ENCODE measurements around the gene MYOM1. TPM values are rescaled to one million over a fixed set of nuclear protein-coding genes. Genes with fewer than 3 reads are reported as not detected.

MYOM1 gene
- total and polyA plus RNA-seq, 7 donors: 3.3 to 37.7 (median 17.3) TPM

DNA sequence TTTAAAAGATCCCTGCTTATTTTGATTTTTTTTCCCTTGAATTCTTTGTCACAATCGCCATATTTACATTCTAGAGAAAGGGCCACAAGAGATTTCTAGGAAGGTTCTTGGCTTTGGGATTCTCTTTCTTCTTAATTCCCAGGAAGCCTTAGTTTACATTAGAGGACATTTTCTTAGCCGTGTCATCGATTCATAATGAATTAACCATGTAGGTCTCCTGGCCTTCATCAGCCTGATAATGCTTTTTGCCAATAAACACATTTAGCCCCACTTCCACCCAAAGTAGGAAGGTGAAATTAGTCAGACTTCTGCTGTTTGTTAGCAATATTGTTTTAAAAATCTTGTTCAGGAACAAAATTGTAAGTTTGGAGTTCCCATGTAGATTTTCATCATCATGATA lies 135.6 kb downstream of the MYOM1 start:
- 80 to 89% methylated on average over 3 of the region's 3 CpGs for WGBS, 2 donors
- TF ChIP-seq POLR2A (IDR thresholded peaks at IDR 0.05) (no peak), POLR2AphosphoS5 (IDR thresholded peaks at IDR 0.05) (no peak), EP300 (IDR thresholded peaks at IDR 0.05) (no peak)
- TF ChIP-seq, protein P1, sequence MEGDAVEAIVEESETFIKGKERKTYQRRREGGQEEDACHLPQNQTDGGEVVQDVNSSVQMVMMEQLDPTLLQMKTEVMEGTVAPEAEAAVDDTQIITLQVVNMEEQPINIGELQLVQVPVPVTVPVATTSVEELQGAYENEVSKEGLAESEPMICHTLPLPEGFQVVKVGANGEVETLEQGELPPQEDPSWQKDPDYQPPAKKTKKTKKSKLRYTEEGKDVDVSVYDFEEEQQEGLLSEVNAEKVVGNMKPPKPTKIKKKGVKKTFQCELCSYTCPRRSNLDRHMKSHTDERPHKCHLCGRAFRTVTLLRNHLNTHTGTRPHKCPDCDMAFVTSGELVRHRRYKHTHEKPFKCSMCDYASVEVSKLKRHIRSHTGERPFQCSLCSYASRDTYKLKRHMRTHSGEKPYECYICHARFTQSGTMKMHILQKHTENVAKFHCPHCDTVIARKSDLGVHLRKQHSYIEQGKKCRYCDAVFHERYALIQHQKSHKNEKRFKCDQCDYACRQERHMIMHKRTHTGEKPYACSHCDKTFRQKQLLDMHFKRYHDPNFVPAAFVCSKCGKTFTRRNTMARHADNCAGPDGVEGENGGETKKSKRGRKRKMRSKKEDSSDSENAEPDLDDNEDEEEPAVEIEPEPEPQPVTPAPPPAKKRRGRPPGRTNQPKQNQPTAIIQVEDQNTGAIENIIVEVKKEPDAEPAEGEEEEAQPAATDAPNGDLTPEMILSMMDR (IDR thresholded peaks at IDR 0.05): no peak
- H3K4me3 ChIP-seq: no peak overlapping the region
- peaks cover 0 to 32% (median 5%) of the 10 kb centered on the region in 4 donors for H3K36me3 ChIP-seq
- no peaks in the 10 kb centered on the region for H3K9me3 ChIP-seq
- H3K4me1 ChIP-seq: no peaks in the 10 kb centered on the region
- no peaks in the 10 kb centered on the region for H3K27me3 ChIP-seq
- intact Hi-C loops (cut with DNase I): no loop called here
- DNase-seq: no peak
- H3K27ac ChIP-seq: no peak overlapping the region

DNA sequence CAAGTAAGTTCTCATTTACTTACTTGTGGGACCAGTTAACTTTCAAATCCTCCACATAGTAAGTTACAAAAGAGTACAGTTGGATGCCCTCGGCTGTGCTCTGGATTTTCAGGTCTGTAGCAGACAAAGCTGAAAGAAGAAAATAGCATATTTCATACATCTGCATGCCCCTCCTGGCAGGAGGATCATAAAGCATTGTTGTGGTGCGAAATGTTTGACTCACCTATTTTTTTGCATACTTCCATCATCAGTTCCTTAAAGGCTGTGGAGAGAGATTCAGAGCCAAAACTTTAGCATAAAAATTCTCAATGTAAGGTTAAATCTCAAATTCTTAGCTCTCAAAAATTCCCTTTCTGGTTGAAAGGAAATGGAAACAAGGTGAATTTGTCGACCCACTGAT lies 136.0 kb downstream of the MYOM1 start:
- no peak overlapping the region for H3K4me3 ChIP-seq
- peaks cover 0 to 35% (median 6%) of the 10 kb centered on the region in 4 donors for H3K36me3 ChIP-seq
- WGBS, 2 donors: 61 to 63% methylated on average over 3 of the region's 3 CpGs
- intact Hi-C loops (cut with DNase I): no loop called here
- no peaks in the 10 kb centered on the region for H3K9me3 ChIP-seq
- no peak for DNase-seq
- no peak overlapping the region for H3K27ac ChIP-seq
- no peaks in the 10 kb centered on the region for H3K4me1 ChIP-seq
- no peaks in the 10 kb centered on the region for H3K27me3 ChIP-seq
- TF ChIP-seq POLR2A (IDR thresholded peaks at IDR 0.05): no peak
- no peak for TF ChIP-seq POLR2AphosphoS5 (IDR thresholded peaks at IDR 0.05)
- TF ChIP-seq, protein P1 (IDR thresholded peaks at IDR 0.05): no peak
- no peak for TF ChIP-seq EP300 (IDR thresholded peaks at IDR 0.05)

DNA sequence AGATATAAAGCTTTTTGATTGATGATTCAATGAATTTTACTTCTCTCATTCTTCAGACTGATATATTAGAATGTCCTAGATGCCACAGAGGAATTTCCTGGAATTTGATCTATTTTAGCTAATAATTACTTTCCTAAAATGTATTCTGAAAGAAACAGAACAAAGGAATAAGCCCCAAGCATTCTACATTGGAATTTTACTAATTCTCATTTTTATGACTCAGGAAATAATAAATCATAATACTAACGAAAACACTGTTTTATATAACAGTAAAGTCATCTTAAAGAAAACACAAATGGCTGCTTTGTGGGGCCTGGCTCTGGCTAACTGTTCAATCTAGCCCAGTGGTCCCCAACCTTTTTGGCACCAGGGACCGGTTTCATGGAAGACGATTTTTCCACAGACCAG lies 138.2 kb downstream of the MYOM1 start:
- intact Hi-C loops (cut with DNase I): no loop called here
- H3K36me3 ChIP-seq: peaks cover 0 to 44% (median 9%) of the 10 kb centered on the region in 4 donors

DNA sequence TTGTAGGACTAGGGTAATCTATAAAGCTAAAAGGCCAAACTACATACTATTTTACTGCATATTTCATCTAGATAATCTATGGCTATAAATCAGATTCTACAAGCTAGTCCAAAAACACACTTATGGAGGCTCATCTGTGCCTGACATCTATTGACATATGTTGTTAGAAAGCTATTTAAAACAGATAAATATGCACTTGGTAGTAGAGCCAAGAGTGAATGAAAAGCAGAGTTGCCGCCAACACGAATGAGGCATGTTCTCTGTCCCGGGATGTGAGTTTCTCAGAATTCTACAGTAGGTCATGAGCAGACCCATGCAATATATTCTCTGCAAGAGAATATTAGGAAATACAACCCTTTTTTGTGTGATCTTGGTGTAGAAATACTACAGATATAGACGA lies 140.1 kb downstream of the MYOM1 start:
- no peak overlapping the region for H3K4me3 ChIP-seq
- WGBS, 2 donors: 81 to 94% methylated on average over 4 of the region's 4 CpGs
- peaks cover 0 to 50% (median 9%) of the 10 kb centered on the region in 4 donors for H3K36me3 ChIP-seq
- H3K27me3 ChIP-seq: no peaks in the 10 kb centered on the region
- no peak overlapping the region for H3K27ac ChIP-seq
- TF ChIP-seq, protein P1 (IDR thresholded peaks at IDR 0.05): no peak
- TF ChIP-seq POLR2AphosphoS5 (IDR thresholded peaks at IDR 0.05): no peak
- TF ChIP-seq EP300 (IDR thresholded peaks at IDR 0.05): no peak
- no peak for DNase-seq
- H3K4me1 ChIP-seq: no peaks in the 10 kb centered on the region
- H3K9me3 ChIP-seq: no peaks in the 10 kb centered on the region
- intact Hi-C loops (cut with DNase I): no loop called here

More for the DNA sequence above, 138.2 kb downstream of the MYOM1 start:
- H3K9me3 ChIP-seq: no peaks in the 10 kb centered on the region
- H3K4me1 ChIP-seq: no peaks in the 10 kb centered on the region
- DNase-seq: no peak
- H3K4me3 ChIP-seq: no peak overlapping the region
- TF ChIP-seq EP300 (IDR thresholded peaks at IDR 0.05) (no peak), POLR2AphosphoS5 (IDR thresholded peaks at IDR 0.05) (no peak), POLR2A (IDR thresholded peaks at IDR 0.05) (no peak)
- TF ChIP-seq, protein P1 (IDR thresholded peaks at IDR 0.05): no peak
- no peaks in the 10 kb centered on the region for H3K27me3 ChIP-seq
- no peak overlapping the region for H3K27ac ChIP-seq
- 53 to 58% methylated on average over 3 of the region's 3 CpGs for WGBS, 2 donors

DNA sequence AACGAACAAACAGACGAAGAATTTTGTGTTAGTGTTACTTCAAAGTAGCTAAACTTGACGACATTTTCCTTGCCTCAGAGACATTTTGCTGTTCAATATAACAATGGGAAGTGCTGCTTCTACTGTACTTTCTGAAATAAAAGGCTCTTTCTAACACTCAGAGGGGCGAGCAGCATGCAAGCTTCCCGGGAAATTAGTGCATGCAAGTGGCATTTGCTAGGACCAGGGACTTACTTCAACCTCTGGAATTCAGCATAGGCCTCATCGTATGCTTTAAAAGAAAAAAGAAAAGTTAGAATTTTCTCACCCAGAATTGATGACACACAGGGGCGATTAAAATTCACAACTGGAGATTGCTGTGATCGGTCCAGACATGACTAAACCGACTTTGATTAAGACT lies 144.3 kb downstream of the MYOM1 start:
- H3K27ac ChIP-seq: no peak overlapping the region
- H3K36me3 ChIP-seq: peaks cover 0 to 39% (median 5%) of the 10 kb centered on the region in 4 donors
- no peaks in the 10 kb centered on the region for H3K27me3 ChIP-seq
- no peaks in the 10 kb centered on the region for H3K9me3 ChIP-seq
- no peaks in the 10 kb centered on the region for H3K4me1 ChIP-seq
- H3K4me3 ChIP-seq: no peak overlapping the region
- TF ChIP-seq, protein P1 (IDR thresholded peaks at IDR 0.05): no peak
- no peak for TF ChIP-seq EP300 (IDR thresholded peaks at IDR 0.05)
- no peak for TF ChIP-seq POLR2A (IDR thresholded peaks at IDR 0.05)
- TF ChIP-seq POLR2AphosphoS5 (IDR thresholded peaks at IDR 0.05): no peak
- DNase-seq: no peak
- intact Hi-C loops (cut with DNase I): no loop called here
- 78 to 80% methylated on average over 9 of the region's 9 CpGs for WGBS, 2 donors

Measured in sigmoid colon (tissue), 7 donors.